Lower leg skin (tissue), 3 donors: ENCODE results near the gene ACVR1.

ENCODE experiments used
- POLR2A ChIP-seq, 2 donors: fragments of 450-650 bp; IDR thresholded peaks; one replicate each; pipeline ENCODE4 v1.6.1; 2016 to 2017; ENCODE audit warnings: antibody characterized with exemption in 2 of 2, mild to moderate bottlenecking in 1 of 2, moderate library complexity in 1 of 2
- TF ChIP-seq, protein P1 (sequence below), 3 donors: fragments of 450-650 bp; IDR thresholded peaks; one replicate each; pipeline ENCODE4 v1.5.1; 2016; ENCODE audit warnings: antibody characterized with exemption in 3 of 3, mild to moderate bottlenecking in 3 of 3, moderate library complexity in 2 of 3

DNA sequence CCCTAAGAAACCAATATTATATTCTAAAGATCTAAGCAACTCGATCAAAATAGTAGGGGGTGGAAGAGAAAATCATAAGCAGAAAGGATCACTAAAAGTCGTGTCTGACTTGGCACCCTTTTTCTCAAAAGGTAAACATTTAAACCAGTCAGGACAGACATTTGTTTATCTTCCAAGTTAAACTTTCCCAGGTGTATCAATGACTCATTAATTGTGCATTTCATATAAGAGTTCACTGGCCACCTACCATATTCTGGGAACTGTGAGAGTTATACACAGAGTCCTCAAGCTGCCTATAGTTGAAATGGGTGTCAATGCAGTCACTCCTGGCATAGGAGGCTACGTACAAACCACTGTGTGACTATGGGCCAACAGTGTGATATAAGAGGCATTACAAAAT lies 4.8 kb upstream of the ACVR1 start:
- TF ChIP-seq, protein P1, sequence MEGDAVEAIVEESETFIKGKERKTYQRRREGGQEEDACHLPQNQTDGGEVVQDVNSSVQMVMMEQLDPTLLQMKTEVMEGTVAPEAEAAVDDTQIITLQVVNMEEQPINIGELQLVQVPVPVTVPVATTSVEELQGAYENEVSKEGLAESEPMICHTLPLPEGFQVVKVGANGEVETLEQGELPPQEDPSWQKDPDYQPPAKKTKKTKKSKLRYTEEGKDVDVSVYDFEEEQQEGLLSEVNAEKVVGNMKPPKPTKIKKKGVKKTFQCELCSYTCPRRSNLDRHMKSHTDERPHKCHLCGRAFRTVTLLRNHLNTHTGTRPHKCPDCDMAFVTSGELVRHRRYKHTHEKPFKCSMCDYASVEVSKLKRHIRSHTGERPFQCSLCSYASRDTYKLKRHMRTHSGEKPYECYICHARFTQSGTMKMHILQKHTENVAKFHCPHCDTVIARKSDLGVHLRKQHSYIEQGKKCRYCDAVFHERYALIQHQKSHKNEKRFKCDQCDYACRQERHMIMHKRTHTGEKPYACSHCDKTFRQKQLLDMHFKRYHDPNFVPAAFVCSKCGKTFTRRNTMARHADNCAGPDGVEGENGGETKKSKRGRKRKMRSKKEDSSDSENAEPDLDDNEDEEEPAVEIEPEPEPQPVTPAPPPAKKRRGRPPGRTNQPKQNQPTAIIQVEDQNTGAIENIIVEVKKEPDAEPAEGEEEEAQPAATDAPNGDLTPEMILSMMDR (IDR thresholded peaks at IDR 0.05), result no peak
- no peak for TF ChIP-seq POLR2A (IDR thresholded peaks at IDR 0.05)
